ENCODE measurements around the gene RPL37A.

- TF ChIP-seq EZH2 (IDR thresholded peaks at IDR 0.05; ENCODE audit: borderline replicate concordance, low read depth, low read length, severe bottlenecking), result no peak
- no peak for TF ChIP-seq CTCF (IDR thresholded peaks at IDR 0.05; ENCODE audit: borderline replicate concordance, extremely low read depth, low read length, poor library complexity, severe bottlenecking)
These were observed 51.5 kb downstream of the RPL37A start for GRCh38 chr2:216549926-216550690.
